Mucosa of descending colon (tissue), 3 donors: ENCODE results near the gene LRP1. TPM values are rescaled to one million over a fixed set of nuclear protein-coding genes. Genes with fewer than 3 reads are reported as not detected.

Experiments
- ATAC-seq: fragments of 200-7000 bp; cut with Tn5 transposase; one replicate; pipeline ENCODE4 v1.9.1; 2020; ENCODE audit warnings: mild to moderate bottlenecking, moderate library complexity
- DNase-seq, 3 donors: peaks; one replicate each; pipeline ENCODE4 v3.0.0-alpha.2; 2020
- H3K36me3 ChIP-seq: fragments of 200-600 bp; one replicate; pipeline ENCODE4 v1.8.0; 2021; ENCODE audit warnings: low read depth, mild to moderate bottlenecking
- H3K4me1 ChIP-seq: fragments of 200-600 bp; one replicate; pipeline ENCODE4 v1.8.0; 2021; ENCODE audit warnings: low read depth, mild to moderate bottlenecking
- H3K4me3 ChIP-seq: fragments of 200-600 bp; one replicate; pipeline ENCODE4 v1.8.0; 2021; ENCODE audit warnings: mild to moderate bottlenecking
- H3K9me3 ChIP-seq: fragments of 200-600 bp; one replicate; pipeline ENCODE4 v1.8.0; 2021; ENCODE audit warnings: mild to moderate bottlenecking
- CTCF ChIP-seq: fragments of 200-600 bp; IDR thresholded peaks from one replicate; pipeline ENCODE4 v1.8.0; 2022; ENCODE audit warnings: antibody characterized with exemption, mild to moderate bottlenecking
- intact Hi-C, 2 donors: fragments of 100-400 bp; cut with DNase I in 1 of 2; cut with micrococcal nuclease in 1 of 2; formaldehyde crosslinking; loops; one replicate each; pipeline versions ENCODE4 v1.11.0 to v1.11.1; 2022; cut with DNase I, micrococcal nuclease
- total RNA-seq, 3 donors: library from RNA; stranded (reverse); fragmentation: NEBNext Ultra II Directional in 2 of 3; extraction: Animal tissue kit (Norgen Biotek cat#: 25700) in 2 of 3; gene quantifications; one replicate each; pipeline versions ENCODE4 v1.2.1 to v1.2.4, GENCODE V29; 2021 to 2023
- donor health status: DM: no; HTN: no; CAD: no; lungs with moderate emphysema.
- donor health status: DM: no; HTN: no; CAD: no.
- donor health status: DM: no; HTN: yes; CAD: no.

Gene LRP1
- total RNA-seq, 3 donors from 2014 or later: 128 to 223 (median 148) TPM

GRCh38 chr12:57086493-57087009 is 41.7 kb upstream of the LRP1 start:
- Histone ChIP-seq H3K9me3 (no peaks in the 10 kb centered on the region), H3K4me3 (peak overlapping the region; percentile 30), H3K4me1 (peaks cover 32% of the 10 kb centered on the region), H3K36me3 (no peaks in the 10 kb centered on the region)
- peak in 2 of 3 donors; percentile 52 to 81 for DNase-seq
- TF ChIP-seq CTCF: no peak
- ATAC-seq: no peak
- intact Hi-C loops: no loop called here

- DNase-seq (peak; percentile 84 to 94 (median 88)), ATAC-seq (peak; percentile 54)
- H3K4me3 ChIP-seq: peak overlapping the region; percentile 30
- H3K9me3 ChIP-seq: no peaks in the 10 kb centered on the region
- H3K36me3 ChIP-seq: no peaks in the 10 kb centered on the region
- intact Hi-C loops: no loop called here
- peaks cover 32% of the 10 kb centered on the region for H3K4me1 ChIP-seq
- no peak for TF ChIP-seq CTCF
Observed at GRCh38 chr12:57087010-57087690, 41.1 kb upstream of the LRP1 start.

GRCh38 chr12:57087691-57088353 is 40.5 kb upstream of the LRP1 start:
- Histone ChIP-seq H3K9me3 (no peaks in the 10 kb centered on the region), H3K4me1 (peaks cover 32% of the 10 kb centered on the region), H3K36me3 (no peaks in the 10 kb centered on the region), H3K4me3 (no peak overlapping the region)
- DNase-seq (peak; percentile 76 to 91 (median 83)), ATAC-seq (peak; percentile 36)
- intact Hi-C loops: no loop called here
- no peak for TF ChIP-seq CTCF

- H3K9me3 ChIP-seq: no peaks in the 10 kb centered on the region
- H3K4me3 ChIP-seq: peak within 1 kb of the TSS; percentile 40
- no peak for TF ChIP-seq CTCF
- H3K36me3 ChIP-seq: no peaks in the 10 kb centered on the region
- DNase-seq (peak; percentile 93 to 97 (median 93)), ATAC-seq (peak; percentile 80)
- intact Hi-C loops: no loop called here
- H3K4me1 ChIP-seq: peaks cover 36% of the 10 kb centered on the region
Observed at GRCh38 chr12:57088354-57089270, 39.7 kb upstream of the LRP1 start, which contains the start of gene NAB2. TSS of gene NAB2 (plus strand) at chr12:57089114. CDS start at chr12:57089272, 158 bp downstream.
